OCI-LY1 (cell line): ENCODE measurements around the gene MTM1.

Experiments used
- H2AFZ ChIP-seq: fragments of 200-600 bp; sonication (generic), shearing (Covaris generic); 2 replicates; pipeline ENCODE4 v1.6.0; 2014; ENCODE audit warnings: antibody characterized with exemption, mild to moderate bottlenecking, low read length
- H3F3A ChIP-seq: fragments of 200-600 bp; sonication (generic), shearing (Covaris generic); 2 replicates; pipeline ENCODE4 v1.6.0; 2014; ENCODE audit warnings: mild to moderate bottlenecking, antibody characterized with exemption, low read length, moderate library complexity; ENCODE audit not compliant: insufficient read depth
- H3K27ac ChIP-seq: fragments of 200-600 bp; sonication (generic); 2 replicates; pipeline ENCODE4 v1.5.1; 2014; ENCODE audit warnings: low read length, mixed run types, mild to moderate bottlenecking, low read depth; ENCODE audit not compliant: poor library complexity, severe bottlenecking
- H3K27me3 ChIP-seq: fragments of 200-600 bp; sonication (generic); 2 replicates; pipeline ENCODE4 v1.6.0; 2014; ENCODE audit warnings: antibody characterized with exemption, mild to moderate bottlenecking, low read length, moderate library complexity; ENCODE audit not compliant: insufficient read depth
- H3K36me3 ChIP-seq: fragments of 200-600 bp; sonication (generic); 2 replicates; pipeline ENCODE4 v1.6.1; 2014; ENCODE audit warnings: mild to moderate bottlenecking, antibody characterized with exemption, low read length, moderate library complexity, mixed read lengths; ENCODE audit not compliant: insufficient read depth
- H3K4me1 ChIP-seq: fragments of 200-600 bp; sonication (generic); 2 replicates; pipeline ENCODE4 v1.5.1; 2014; ENCODE audit warnings: mild to moderate bottlenecking, low read length, moderate library complexity; ENCODE audit not compliant: insufficient read depth, severe bottlenecking
- H3K4me2 ChIP-seq: fragments of 200-600 bp; sonication (generic), shearing (Covaris generic); 2 replicates; pipeline ENCODE4 v1.6.1; 2014; ENCODE audit warnings: low read length
- H3K4me3 ChIP-seq: fragments of 200-600 bp; sonication (generic); 2 replicates; pipeline ENCODE4 v1.5.1; 2014; ENCODE audit warnings: low read length, low read depth, mild to moderate bottlenecking, mixed read lengths; ENCODE audit not compliant: poor library complexity, severe bottlenecking
- H3K79me2 ChIP-seq: fragments of 200-600 bp; shearing (Covaris generic); 2 replicates; pipeline ENCODE4 v1.6.1; 2016; ENCODE audit warnings: mixed run types, low read length, mixed read lengths; ENCODE audit not compliant: insufficient read depth
- H3K9ac ChIP-seq: fragments of 200-600 bp; sonication (generic), shearing (Covaris generic); 2 replicates; pipeline ENCODE4 v1.6.1; 2014; ENCODE audit warnings: mild to moderate bottlenecking, low read length, mixed read lengths
- H3K9me2 ChIP-seq: fragments of 200-600 bp; sonication (generic), shearing (Covaris generic); 2 replicates; pipeline ENCODE4 v1.6.1; 2014; ENCODE audit warnings: low read depth, mild to moderate bottlenecking, low read length, mixed read lengths
- H3K9me3 ChIP-seq: fragments of 200-600 bp; shearing (Covaris generic); 2 replicates; pipeline ENCODE4 v1.6.1; 2014; ENCODE audit warnings: low read length, mixed read lengths
- H4K20me1 ChIP-seq: fragments of 200-600 bp; sonication (generic), shearing (Covaris generic); 2 replicates; pipeline ENCODE4 v1.6.0; 2016; ENCODE audit warnings: mild to moderate bottlenecking, low read length; ENCODE audit not compliant: insufficient read depth
- EZH2 ChIP-seq: fragments of 200-600 bp; sonication (generic), shearing (Covaris generic); IDR thresholded peaks from 2 replicates; pipeline ENCODE4 v1.8.0; 2017; ENCODE audit warnings: borderline replicate concordance, mixed run types, mild to moderate bottlenecking, antibody characterized with exemption, low read length, moderate library complexity, mixed read lengths
- TF ChIP-seq, protein P1 (sequence below): fragments of 200-600 bp; sonication (generic), shearing (Covaris generic); IDR thresholded peaks from 2 replicates; pipeline ENCODE4 v1.5.1; 2017; ENCODE audit warnings: mild to moderate bottlenecking, antibody characterized with exemption, low read length, moderate library complexity, mixed read lengths

MTM1 gene

DNA sequence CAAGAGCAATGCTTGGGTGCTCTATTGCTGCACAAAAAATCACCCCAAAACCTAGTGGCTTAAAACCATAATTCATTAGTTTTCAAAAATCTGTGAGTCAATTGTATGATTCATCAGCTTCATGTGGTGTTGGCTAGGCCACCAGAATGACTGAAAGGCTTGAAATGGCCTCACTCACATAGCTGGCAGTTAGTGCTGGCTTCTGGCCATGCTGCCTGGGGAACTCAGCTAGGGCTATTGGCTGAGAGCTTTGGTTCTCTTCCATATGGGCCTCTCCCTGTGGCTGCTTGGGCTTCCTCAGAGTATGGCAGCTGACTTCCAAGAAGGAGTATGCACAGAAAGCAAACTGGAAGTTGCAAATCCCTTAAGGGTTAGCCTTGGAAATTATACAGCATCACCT, 121.7 kb downstream of the MTM1 start:
- no peaks in the 10 kb centered on the region for H3K36me3 ChIP-seq
- no peaks in the 10 kb centered on the region for H3K27me3 ChIP-seq
- no peak for TF ChIP-seq EZH2
- TF ChIP-seq, protein P1, sequence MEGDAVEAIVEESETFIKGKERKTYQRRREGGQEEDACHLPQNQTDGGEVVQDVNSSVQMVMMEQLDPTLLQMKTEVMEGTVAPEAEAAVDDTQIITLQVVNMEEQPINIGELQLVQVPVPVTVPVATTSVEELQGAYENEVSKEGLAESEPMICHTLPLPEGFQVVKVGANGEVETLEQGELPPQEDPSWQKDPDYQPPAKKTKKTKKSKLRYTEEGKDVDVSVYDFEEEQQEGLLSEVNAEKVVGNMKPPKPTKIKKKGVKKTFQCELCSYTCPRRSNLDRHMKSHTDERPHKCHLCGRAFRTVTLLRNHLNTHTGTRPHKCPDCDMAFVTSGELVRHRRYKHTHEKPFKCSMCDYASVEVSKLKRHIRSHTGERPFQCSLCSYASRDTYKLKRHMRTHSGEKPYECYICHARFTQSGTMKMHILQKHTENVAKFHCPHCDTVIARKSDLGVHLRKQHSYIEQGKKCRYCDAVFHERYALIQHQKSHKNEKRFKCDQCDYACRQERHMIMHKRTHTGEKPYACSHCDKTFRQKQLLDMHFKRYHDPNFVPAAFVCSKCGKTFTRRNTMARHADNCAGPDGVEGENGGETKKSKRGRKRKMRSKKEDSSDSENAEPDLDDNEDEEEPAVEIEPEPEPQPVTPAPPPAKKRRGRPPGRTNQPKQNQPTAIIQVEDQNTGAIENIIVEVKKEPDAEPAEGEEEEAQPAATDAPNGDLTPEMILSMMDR, result no peak
- no peak overlapping the region for H3K9ac ChIP-seq
- no peaks in the 10 kb centered on the region for H3K79me2 ChIP-seq
- H3K27ac ChIP-seq, result no peak overlapping the region
- no peaks in the 10 kb centered on the region for H3K9me2 ChIP-seq
- H3K4me2 ChIP-seq, result no peak overlapping the region
- H3K4me1 ChIP-seq, result peaks cover 24% of the 10 kb centered on the region
- H3K9me3 ChIP-seq, result no peaks in the 10 kb centered on the region
- no peak overlapping the region for H3K4me3 ChIP-seq
- H4K20me1 ChIP-seq, result no peaks in the 10 kb centered on the region
- no peaks in the 10 kb centered on the region for H3F3A ChIP-seq
- H2AFZ ChIP-seq, result no peak overlapping the region

DNA sequence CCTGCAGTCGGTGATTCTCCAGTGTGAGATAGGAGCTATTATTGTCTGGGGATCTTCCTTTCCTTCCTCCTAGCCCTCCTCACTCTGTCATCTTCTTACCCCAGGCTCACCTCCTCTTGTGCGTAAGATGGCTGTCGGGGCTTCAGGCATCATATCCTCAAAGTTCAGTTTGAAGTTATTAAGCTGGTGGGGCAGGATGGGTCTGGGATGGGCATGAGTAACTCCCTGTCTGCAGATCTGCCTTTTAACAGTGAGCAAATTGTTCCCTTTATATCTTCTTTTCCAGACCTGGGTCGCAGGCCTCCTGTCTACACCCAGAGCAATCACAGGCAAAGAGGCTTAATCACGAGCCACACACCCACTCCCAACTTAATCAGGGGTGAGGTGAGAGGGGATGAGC, 123.9 kb downstream of the MTM1 start:
- no peaks in the 10 kb centered on the region for H3K9me2 ChIP-seq
- H3K36me3 ChIP-seq, result no peaks in the 10 kb centered on the region
- H3F3A ChIP-seq, result no peaks in the 10 kb centered on the region
- peaks cover 5% of the 10 kb centered on the region for H3K79me2 ChIP-seq
- H3K4me2 ChIP-seq, result peak overlapping the region; percentile 94
- peaks cover 46% of the 10 kb centered on the region for H3K4me1 ChIP-seq
- H4K20me1 ChIP-seq, result no peaks in the 10 kb centered on the region
- peak overlapping the region; percentile 95 for H3K9ac ChIP-seq
- peak overlapping the region; percentile 84 for H3K4me3 ChIP-seq
- H3K27me3 ChIP-seq, result no peaks in the 10 kb centered on the region
- H3K27ac ChIP-seq, result peak overlapping the region; percentile 84
- TF ChIP-seq EZH2, result no peak
- TF ChIP-seq, protein P1, result no peak
- no peaks in the 10 kb centered on the region for H3K9me3 ChIP-seq
- H2AFZ ChIP-seq, result no peak overlapping the region

DNA sequence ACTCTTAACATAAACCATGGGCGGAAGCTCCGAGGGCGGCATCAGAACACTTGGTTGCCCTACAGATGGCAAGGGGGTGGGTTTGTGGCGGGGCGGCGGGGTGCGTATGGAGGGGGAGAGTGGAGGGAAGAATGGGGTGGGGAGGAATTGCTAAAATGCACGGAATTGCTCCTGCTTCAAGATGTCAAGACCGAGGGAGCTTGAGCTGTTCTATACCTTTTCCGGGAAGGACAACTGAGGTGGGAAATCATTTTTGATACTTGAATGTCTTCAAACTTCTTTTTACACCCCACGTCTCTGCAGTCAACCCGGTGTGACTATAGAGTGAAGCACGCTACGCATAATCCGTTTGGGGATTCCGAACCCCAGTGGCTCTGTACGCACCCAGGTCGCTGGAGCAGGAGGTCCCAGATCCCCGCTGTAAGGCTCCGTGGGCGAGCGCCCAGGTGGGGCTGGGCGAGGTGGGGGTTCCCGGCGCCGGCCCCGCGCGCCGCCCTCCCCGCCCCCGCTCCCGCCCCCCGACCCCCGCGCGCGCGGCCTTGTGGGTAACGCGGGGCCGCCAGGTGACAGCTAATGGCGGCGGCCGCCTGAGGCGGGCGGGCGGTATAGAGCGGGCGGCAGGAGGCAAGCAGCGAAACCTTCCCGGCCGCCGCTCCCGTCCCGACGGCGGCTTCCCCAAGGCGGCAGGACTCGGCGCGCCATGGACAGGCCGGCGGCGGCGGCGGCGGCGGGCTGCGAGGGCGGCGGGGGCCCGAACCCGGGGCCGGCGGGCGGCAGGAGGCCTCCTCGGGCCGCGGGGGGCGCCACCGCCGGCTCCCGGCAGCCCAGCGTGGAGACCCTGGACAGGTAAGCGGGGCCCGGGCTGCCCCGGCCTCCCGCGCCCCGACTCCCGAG, 124.7 kb downstream of the MTM1 start, which contains the start of gene MTMR1:
Gene MTMR1 (plus strand): TSS at position 566 of the 894 bp plus-strand sequence. CDS start 135 bp downstream, at position 701.
- Histone ChIP-seq H3K36me3 (no peaks in the 10 kb centered on the region), H3K9me2 (no peaks in the 10 kb centered on the region), H2AFZ (no peak within 1 kb of the TSS), H3K4me3 (peak within 1 kb of the TSS; percentile 84), H3K27ac (peak within 1 kb of the TSS; percentile 98), H4K20me1 (no peaks in the 10 kb centered on the region), H3K79me2 (peaks cover 13% of the 10 kb centered on the region), H3K9ac (peak within 1 kb of the TSS; percentile 95), H3K4me2 (peak within 1 kb of the TSS; percentile 94), H3K9me3 (no peaks in the 10 kb centered on the region), H3F3A (no peaks in the 10 kb centered on the region), H3K4me1 (peaks cover 53% of the 10 kb centered on the region), H3K27me3 (no peaks in the 10 kb centered on the region)
- TF ChIP-seq EZH2, result no peak
- TF ChIP-seq, protein P1, result no peak
